Spleen (tissue), 11 donors: ENCODE measurements around the gene EPHB2. TPM values are rescaled to one million over a fixed set of nuclear protein-coding genes. Genes with fewer than 3 reads are reported as not detected.

Experiments
- DNase-seq: peaks from one replicate; pipeline ENCODE4 v3.0.0-alpha.2; 2020
- H3K27ac ChIP-seq, 8 donors: fragments of 200-600 bp; sonication (generic) in 7 of 8; 1 replicate in 4 of 8; 2 replicates in 4 of 8; pipeline versions ENCODE4 v1.5.0 to v1.8.0; 2016 to 2021; ENCODE audit warnings: inconsistent platforms in 4 of 8, mild to moderate bottlenecking in 4 of 8, moderate library complexity in 1 of 8
- H3K27me3 ChIP-seq, 7 donors: fragments of 200-600 bp; sonication (generic) in 6 of 7; replicated peaks in 1 of 7; 1 replicate in 4 of 7; 2 replicates in 3 of 7; pipeline versions ENCODE4 v1.5.0 to v1.8.0; 2016 to 2021; ENCODE audit warnings: inconsistent platforms in 3 of 7, mild to moderate bottlenecking in 1 of 7
- H3K36me3 ChIP-seq, 6 donors: fragments of 200-600 bp; sonication (generic) in 5 of 6; 1 replicate in 4 of 6; 2 replicates in 2 of 6; pipeline versions ENCODE4 v1.5.0 to v1.8.0; 2016 to 2021; ENCODE audit warnings: inconsistent platforms in 2 of 6
- H3K4me1 ChIP-seq, 6 donors: fragments of 200-600 bp; sonication (generic) in 5 of 6; 1 replicate in 3 of 6; 2 replicates in 3 of 6; pipeline versions ENCODE4 v1.5.0 to v1.8.0; 2016 to 2021; ENCODE audit warnings: inconsistent platforms in 3 of 6
- H3K4me3 ChIP-seq, 8 donors: fragments of 200-600 bp; sonication (generic) in 7 of 8; 1 replicate in 4 of 8; 2 replicates in 4 of 8; pipeline versions ENCODE4 v1.5.0 to v1.8.0; 2016 to 2021; ENCODE audit warnings: inconsistent platforms in 4 of 8, mild to moderate bottlenecking in 4 of 8, moderate library complexity in 2 of 8
- H3K9me3 ChIP-seq, 8 donors: fragments of 200-600 bp; sonication (generic) in 7 of 8; 1 replicate in 4 of 8; 2 replicates in 4 of 8; pipeline versions ENCODE4 v1.5.0 to v1.8.0; 2016 to 2021; ENCODE audit warnings: inconsistent platforms in 4 of 8
- CTCF ChIP-seq, 11 experiments: fragments of 200-600 bp in 7 of 11; fragments of 450-650 bp in 4 of 11; sonication (generic) in 4 of 11; IDR thresholded peaks in 8 of 11; conservative IDR thresholded peaks in 3 of 11; 1 replicate in 7 of 11; 2 replicates in 4 of 11; pipeline versions ENCODE4 v1.4.0 to v1.8.0; 2016 to 2021; ENCODE audit warnings: antibody characterized with exemption in 11 of 11, inconsistent platforms in 4 of 11, mild to moderate bottlenecking in 1 of 11
- POLR2A ChIP-seq, 3 donors: fragments of 450-650 bp; IDR thresholded peaks; one replicate each; pipeline ENCODE4 v1.5.1; 2017; ENCODE audit warnings: antibody characterized with exemption in 3 of 3, mild to moderate bottlenecking in 1 of 3
- POLR2AphosphoS5 ChIP-seq, 3 donors: sonication (generic); formaldehyde crosslinking; IDR thresholded peaks; one replicate each; pipeline ENCODE4 v1.5.1; 2017; ENCODE audit warnings: antibody characterized with exemption in 3 of 3
- WGBS, 5 donors: extraction: QIAGEN DNeasy Blood & Tissue Kit in 3 of 5; methylation state at CpG; one replicate each; pipeline versions ENCODE4 v1.1.5 to v1.1.7; 2013 to 2018; 5-methylcytosine and 5-hydroxymethylcytosine counted together
- intact Hi-C: fragments of 100-400 bp; cut with DNase I; formaldehyde crosslinking; loops from one replicate; pipeline ENCODE4 v1.15.0; 2023; ENCODE audit warnings: low total_unique reads
- polyA plus RNA-seq, 3 donors: library from polyadenylated mRNA; stranded (reverse); fragments of 200-250 nt; gene quantifications; one replicate each; pipeline ENCODE4 v1.2.1, GENCODE V29; 2013
- total RNA-seq, 7 donors: library from RNA; depleted of rRNA in 3 of 7; stranded (reverse); fragments of >200 nt in 3 of 7; fragmentation: NEBNext Ultra II Directional in 4 of 7; extraction: Animal tissue kit (Norgen Biotek cat#: 25700) in 4 of 7; gene quantifications; one replicate each; pipeline versions ENCODE4 v1.1.0 to v1.2.1, GENCODE V29; 2016 to 2021
- donor health status: healthy with polysubstance abuse.
- donor health status: DM: no; HTN: no; CAD: no; lungs with moderate emphysema.
- donor health status: DM: no; HTN: no; CAD: no.
- donor health status: Bipolar disorder and iron deficiency.
- donor health status: healthy.
- donor health status: DM: no; HTN: no; CAD: no.
- donor health status: DM: yes; HTN: yes; CAD: no.

Gene EPHB2
- total and polyA plus RNA-seq, 10 donors, result 0.67 to 9.3 (median 6.3) TPM

GRCh38 chr1:22754824-22755223 is 44.2 kb downstream of the EPHB2 start:
- H3K4me1 ChIP-seq, result peaks cover 0 to 13% (median 0%) of the 10 kb centered on the region in 6 donors
- no peaks in the 10 kb centered on the region for H3K9me3 ChIP-seq
- H3K4me3 ChIP-seq, result no peak overlapping the region
- no peak for TF ChIP-seq POLR2AphosphoS5 (IDR thresholded peaks at IDR 0.05)
- TF ChIP-seq CTCF (IDR thresholded peaks at IDR 0.05 in 8 of 11, conservative IDR thresholded peaks at IDR 0.05 in 3 of 11), result no peak
- TF ChIP-seq POLR2A (IDR thresholded peaks at IDR 0.05), result no peak
- intact Hi-C loops, result no loop called here
- WGBS, 5 donors, result 60 to 79% (median 68%) methylated on average over 7 of the region's 7 CpGs
- no peak overlapping the region for H3K27ac ChIP-seq
- DNase-seq, result no peak
- H3K27me3 ChIP-seq, result peaks cover 0 to 24% (median 0%) of the 10 kb centered on the region in 7 donors
- H3K36me3 ChIP-seq, result no peaks in the 10 kb centered on the region

- no peak for DNase-seq
- Histone ChIP-seq H3K4me1 (peaks cover 0 to 5% (median 0%) of the 10 kb centered on the region in 6 donors), H3K4me3 (no peak overlapping the region), H3K27ac (no peak overlapping the region), H3K27me3 (peaks cover 0 to 24% (median 0%) of the 10 kb centered on the region in 7 donors), H3K36me3 (no peaks in the 10 kb centered on the region), H3K9me3 (no peaks in the 10 kb centered on the region)
- WGBS, 5 donors, result 68 to 77% (median 71%) methylated on average over 5 of the region's 5 CpGs
- intact Hi-C loops, result no loop called here
- TF ChIP-seq POLR2A (IDR thresholded peaks at IDR 0.05) (no peak), CTCF (IDR thresholded peaks at IDR 0.05 in 8 of 11, conservative IDR thresholded peaks at IDR 0.05 in 3 of 11) (no peak), POLR2AphosphoS5 (IDR thresholded peaks at IDR 0.05) (no peak)
These were observed 45.0 kb downstream of the EPHB2 start for GRCh38 chr1:22755641-22756040.

- DNase-seq, result no peak
- Histone ChIP-seq H3K4me3 (no peak overlapping the region), H3K4me1 (no peaks in the 10 kb centered on the region), H3K9me3 (no peaks in the 10 kb centered on the region), H3K27ac (no peak overlapping the region), H3K27me3 (peaks cover 0 to 24% (median 0%) of the 10 kb centered on the region in 7 donors), H3K36me3 (no peaks in the 10 kb centered on the region)
- TF ChIP-seq POLR2AphosphoS5 (IDR thresholded peaks at IDR 0.05) (no peak), POLR2A (IDR thresholded peaks at IDR 0.05) (no peak), CTCF (IDR thresholded peaks at IDR 0.05 in 8 of 11, conservative IDR thresholded peaks at IDR 0.05 in 3 of 11) (no peak)
- WGBS, 5 donors, result 69 to 86% (median 74%) methylated on average over 18 to 25 of the region's 25 CpGs
- intact Hi-C loops, result no loop called here
These were observed 45.6 kb downstream of the EPHB2 start for GRCh38 chr1:22756125-22756735.

GRCh38 chr1:22760455-22760854 is 49.8 kb downstream of the EPHB2 start:
- no peaks in the 10 kb centered on the region for H3K4me1 ChIP-seq
- intact Hi-C loops, result no loop called here
- H3K36me3 ChIP-seq, result no peaks in the 10 kb centered on the region
- TF ChIP-seq POLR2A (IDR thresholded peaks at IDR 0.05) (no peak), POLR2AphosphoS5 (IDR thresholded peaks at IDR 0.05) (no peak), CTCF (IDR thresholded peaks at IDR 0.05 in 8 of 11, conservative IDR thresholded peaks at IDR 0.05 in 3 of 11) (no peak)
- no peak overlapping the region for H3K4me3 ChIP-seq
- no peak for DNase-seq
- WGBS, 5 donors, result 76 to 87% (median 82%) methylated on average over 4 of the region's 4 CpGs
- H3K27me3 ChIP-seq, result peaks cover 0 to 10% (median 0%) of the 10 kb centered on the region in 7 donors
- H3K27ac ChIP-seq, result no peak overlapping the region
- no peaks in the 10 kb centered on the region for H3K9me3 ChIP-seq
